Activated T-cell treated with anti-CD3 and anti-CD28 coated beads, Interleukin-2, amount 50 U/mL, for 24 hours (primary cell): ENCODE measurements around the gene RARA.
"Not testable (repeated sequence)": the region's sequence is repeated elsewhere in the genome, so short reads cannot be mapped to it uniquely, and the experiment has no call there.

Source experiments
- DNase-seq: peaks from one replicate; pipeline ENCODE4 v3.0.0-alpha.2; 2020
- H3K27ac Mint-ChIP-seq: 2 replicates; pipeline ENCODE4 v1.8.0; 2020; ENCODE audit warnings: mild to moderate bottlenecking, mixed read lengths
- H3K27me3 Mint-ChIP-seq: 2 replicates; pipeline ENCODE4 v1.8.0; 2020; ENCODE audit warnings: mixed read lengths
- H3K36me3 Mint-ChIP-seq: 2 replicates; pipeline ENCODE4 v1.8.0; 2020; ENCODE audit warnings: low read depth, mixed read lengths
- H3K4me1 Mint-ChIP-seq: 2 replicates; pipeline ENCODE4 v1.8.0; 2020; ENCODE audit warnings: low read depth, mixed read lengths
- H3K4me3 Mint-ChIP-seq: 2 replicates; pipeline ENCODE4 v1.8.0; 2020; ENCODE audit warnings: mild to moderate bottlenecking, moderate library complexity, mixed read lengths
- H3K9me3 Mint-ChIP-seq: 2 replicates; pipeline ENCODE4 v1.8.0; 2020; ENCODE audit warnings: mixed read lengths

RARA gene

DNA sequence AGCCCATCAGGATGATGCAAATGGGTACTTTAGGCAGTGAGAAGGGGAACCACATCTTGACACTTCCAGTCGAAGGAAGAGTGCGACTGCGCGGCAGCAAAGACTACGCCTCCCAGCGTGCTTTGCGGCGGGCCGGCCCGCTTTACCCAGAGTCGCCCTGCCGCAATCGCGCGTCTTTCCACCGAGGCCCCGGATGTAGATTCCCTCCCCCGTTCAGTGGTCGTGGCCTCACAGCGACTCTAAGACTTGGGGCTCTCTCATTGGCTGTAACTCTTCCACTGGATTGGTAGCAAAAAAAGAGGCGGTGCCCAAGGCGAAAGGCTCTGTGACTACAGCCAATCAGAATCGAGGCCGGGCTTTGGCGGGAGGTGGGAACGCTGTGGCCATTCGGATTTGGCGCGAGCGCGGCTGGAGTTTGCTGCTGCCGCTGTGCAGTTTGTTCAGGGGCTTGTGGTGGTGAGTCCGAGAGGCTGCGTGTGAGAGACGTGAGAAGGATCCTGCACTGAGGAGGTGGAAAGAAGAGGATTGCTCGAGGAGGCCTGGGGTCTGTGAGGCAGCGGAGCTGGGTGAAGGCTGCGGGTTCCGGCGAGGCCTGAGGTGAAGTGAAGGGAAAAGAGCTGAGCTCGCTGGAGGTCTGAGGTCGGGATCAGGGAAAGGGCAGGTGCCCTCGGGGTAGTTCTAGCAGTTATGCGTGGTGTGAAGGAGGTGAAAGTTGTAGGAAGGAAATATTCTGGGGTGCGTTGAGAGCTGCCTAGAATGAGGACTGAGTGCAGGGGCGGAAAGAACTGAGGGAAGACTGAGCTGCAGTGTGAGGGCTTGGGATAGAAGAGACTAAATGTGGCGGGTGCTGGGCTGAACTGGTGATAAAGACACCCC is 21.2 kb upstream of the RARA start, which contains the start of gene CDC6:
Gene CDC6 (plus strand): TSS at position 386 of the 876 bp plus-strand sequence. CDS start 1,542 bp downstream, outside the sequence.
- H3K4me3 Mint-ChIP-seq: peak within 1 kb of the TSS; percentile 95
- peaks cover 65% of the 10 kb centered on the region for H3K4me1 Mint-ChIP-seq

DNA sequence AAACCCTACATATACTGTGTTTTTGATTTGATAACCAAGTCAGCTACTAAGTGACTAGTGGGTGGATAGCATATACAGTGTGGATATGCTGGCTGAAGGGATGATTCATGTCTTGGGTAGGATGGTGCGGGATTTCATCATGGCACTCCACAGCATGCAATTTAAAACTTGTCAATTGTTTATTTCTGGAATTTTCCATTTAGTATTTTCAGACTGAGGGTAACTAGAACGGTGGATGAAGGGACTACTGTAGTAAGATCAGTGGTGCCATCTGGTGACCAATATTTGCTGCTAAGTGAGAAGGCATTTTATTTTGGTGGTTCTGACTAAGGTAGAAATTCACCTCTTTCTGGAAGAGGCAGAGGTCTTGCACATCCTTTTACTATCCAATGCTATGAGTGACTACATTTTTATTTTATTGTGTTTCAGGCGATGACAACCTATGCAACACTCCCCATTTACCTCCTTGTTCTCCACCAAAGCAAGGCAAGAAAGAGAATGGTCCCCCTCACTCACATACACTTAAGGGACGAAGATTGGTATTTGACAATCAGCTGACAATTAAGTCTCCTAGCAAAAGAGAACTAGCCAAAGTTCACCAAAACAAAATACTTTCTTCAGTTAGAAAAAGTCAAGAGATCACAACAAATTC is 18.2 kb upstream of the RARA start:
- H3K27ac Mint-ChIP-seq: peak overlapping the region; percentile 63
- H3K36me3 Mint-ChIP-seq: peaks cover 77% of the 10 kb centered on the region
- H3K4me3 Mint-ChIP-seq: peak overlapping the region; percentile 95
- H3K27me3 Mint-ChIP-seq: no peaks in the 10 kb centered on the region
- no peaks in the 10 kb centered on the region for H3K9me3 Mint-ChIP-seq
- H3K4me1 Mint-ChIP-seq: peaks cover 59% of the 10 kb centered on the region
- DNase-seq: no peak

More for the DNA sequence above, 21.2 kb upstream of the RARA start, which contains the start of gene CDC6:
- no peaks in the 10 kb centered on the region for H3K9me3 Mint-ChIP-seq
- H3K27me3 Mint-ChIP-seq: no peaks in the 10 kb centered on the region
- peak within 1 kb of the TSS; percentile 99 for H3K27ac Mint-ChIP-seq
- peak; percentile 97 for DNase-seq
- peaks cover 49% of the 10 kb centered on the region for H3K36me3 Mint-ChIP-seq

DNA sequence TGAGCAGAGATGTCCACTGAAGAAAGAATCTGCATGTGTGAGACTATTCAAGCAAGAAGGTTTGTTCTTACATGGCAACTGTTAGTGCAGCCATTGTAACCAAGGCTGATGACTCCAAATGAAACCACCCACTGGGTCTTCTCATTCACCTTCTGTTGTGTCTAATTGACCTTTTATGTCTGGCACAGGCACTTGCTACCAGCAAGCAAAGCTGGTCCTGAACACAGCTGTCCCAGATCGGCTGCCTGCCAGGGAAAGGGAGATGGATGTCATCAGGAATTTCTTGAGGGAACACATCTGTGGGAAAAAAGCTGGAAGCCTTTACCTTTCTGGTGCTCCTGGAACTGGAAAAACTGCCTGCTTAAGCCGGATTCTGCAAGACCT is 17.7 kb upstream of the RARA start:
- H3K36me3 Mint-ChIP-seq: peaks cover 82% of the 10 kb centered on the region
- H3K4me1 Mint-ChIP-seq: peaks cover 61% of the 10 kb centered on the region
- peak overlapping the region; percentile 63 for H3K27ac Mint-ChIP-seq
- H3K27me3 Mint-ChIP-seq: no peaks in the 10 kb centered on the region
- peak overlapping the region; percentile 95 for H3K4me3 Mint-ChIP-seq
- no peak for DNase-seq
- H3K9me3 Mint-ChIP-seq: no peaks in the 10 kb centered on the region

DNA sequence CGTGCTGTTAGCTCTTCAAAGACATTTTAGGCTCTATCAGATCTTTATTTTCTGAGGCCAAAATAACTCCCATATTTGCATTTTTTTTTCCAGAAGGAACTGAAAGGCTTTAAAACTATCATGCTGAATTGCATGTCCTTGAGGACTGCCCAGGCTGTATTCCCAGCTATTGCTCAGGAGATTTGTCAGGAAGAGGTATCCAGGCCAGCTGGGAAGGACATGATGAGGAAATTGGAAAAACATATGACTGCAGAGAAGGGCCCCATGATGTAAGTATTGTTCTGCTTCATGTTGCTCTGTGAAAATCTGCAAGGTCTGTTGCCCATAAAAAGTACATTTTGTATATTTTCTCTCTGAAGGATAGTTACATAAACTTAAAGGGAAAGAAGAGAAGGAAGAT is 15.6 kb upstream of the RARA start:
- Mint-ChIP-seq H3K27ac (no peak overlapping the region), H3K4me1 (peaks cover 49% of the 10 kb centered on the region), H3K27me3 (no peaks in the 10 kb centered on the region), H3K4me3 (no peak overlapping the region), H3K9me3 (no peaks in the 10 kb centered on the region), H3K36me3 (peaks cover 96% of the 10 kb centered on the region)
- DNase-seq: no peak

DNA sequence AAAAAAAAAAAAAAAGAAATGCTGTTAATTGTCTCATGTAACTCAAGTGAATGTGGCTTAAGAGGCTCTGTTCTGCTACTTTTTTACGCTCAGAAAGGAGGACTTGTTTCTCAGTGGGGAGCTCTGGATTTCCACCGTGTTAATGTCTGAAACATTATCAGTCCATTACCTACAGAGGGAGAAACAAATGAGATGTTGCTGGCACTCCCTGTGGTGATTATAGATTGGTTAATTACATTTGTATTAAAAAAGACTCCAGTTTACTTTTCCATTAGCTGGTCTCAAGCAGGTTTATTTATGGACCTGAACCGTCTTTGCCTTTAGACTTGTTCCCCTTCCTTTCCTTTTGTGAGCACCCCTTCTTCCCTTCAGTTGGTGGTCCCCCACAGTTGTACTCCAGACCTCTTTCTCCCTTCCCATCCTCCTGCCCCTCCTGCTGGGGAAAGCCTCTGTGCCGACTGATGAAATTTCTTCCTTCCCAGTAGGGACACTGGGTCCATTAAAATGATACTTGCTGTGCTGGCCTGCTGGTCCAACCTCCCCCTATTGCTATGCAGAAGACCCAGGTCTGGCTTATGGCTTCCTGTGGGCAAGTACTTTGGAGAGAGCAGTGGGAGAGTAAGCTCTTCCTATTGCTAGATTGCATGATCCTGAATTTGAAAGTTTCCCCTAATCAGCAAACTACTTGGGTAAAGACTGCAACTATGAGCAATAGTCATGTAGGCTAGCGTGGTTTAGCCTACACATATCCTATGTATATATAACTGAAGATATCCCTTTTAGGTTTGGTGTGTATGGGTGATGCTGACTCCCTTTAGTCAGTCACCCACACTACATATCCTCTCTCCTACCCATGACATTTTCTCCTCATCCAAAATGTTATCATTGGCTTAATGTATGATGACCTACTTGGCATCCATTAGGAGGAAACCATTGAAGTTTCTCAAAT is 13.2 kb upstream of the RARA start:
- Mint-ChIP-seq H3K4me3 (no peak overlapping the region), H3K4me1 (peaks cover 32% of the 10 kb centered on the region), H3K9me3 (no peaks in the 10 kb centered on the region), H3K27ac (peak overlapping the region; percentile 31), H3K36me3 (peaks cover 97% of the 10 kb centered on the region), H3K27me3 (no peaks in the 10 kb centered on the region)
- no peak for DNase-seq

DNA sequence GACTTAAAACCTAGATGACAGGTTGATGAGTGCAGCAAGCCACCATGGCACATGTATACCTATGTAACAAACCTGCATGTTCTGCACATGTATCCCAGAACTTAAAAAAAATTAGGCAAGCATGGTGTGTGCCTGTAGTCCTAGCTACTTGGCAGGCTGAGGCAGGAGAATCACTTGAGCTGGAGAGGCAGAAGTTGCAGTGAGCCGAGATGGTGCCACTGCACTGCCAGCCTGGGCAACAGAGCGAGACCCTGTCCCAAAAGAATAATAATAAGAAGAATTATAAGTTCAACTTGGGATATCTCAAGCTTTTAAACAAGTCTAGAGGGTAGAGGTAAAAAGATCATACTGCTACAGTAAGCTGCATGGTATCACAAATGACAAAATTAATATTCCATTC is 11.5 kb upstream of the RARA start:
- Mint-ChIP-seq H3K9me3 (no peaks in the 10 kb centered on the region), H3K36me3 (peaks cover 100% of the 10 kb centered on the region), H3K27ac (no peak overlapping the region), H3K4me1 (peaks cover 25% of the 10 kb centered on the region), H3K4me3 (no peak overlapping the region), H3K27me3 (no peaks in the 10 kb centered on the region)
- no peak for DNase-seq

DNA sequence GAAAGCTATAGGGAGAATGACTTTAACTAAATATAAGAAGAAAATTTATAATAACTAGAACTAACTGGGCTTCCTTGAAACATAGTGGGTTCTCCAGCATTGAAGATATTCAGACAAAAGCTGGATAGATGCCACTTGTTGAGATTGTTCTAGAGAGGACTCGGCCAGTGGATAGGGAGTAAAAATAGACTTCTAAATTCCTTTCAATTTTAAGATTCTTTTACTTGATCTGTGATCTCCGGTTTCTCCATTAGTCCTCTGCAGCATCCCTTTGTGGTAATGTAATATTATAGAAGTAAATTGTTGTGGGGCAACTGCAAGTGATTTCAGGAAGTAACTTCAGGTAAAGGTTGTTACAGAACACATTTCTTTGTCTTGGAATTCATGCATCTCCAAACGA is 10.3 kb upstream of the RARA start:
- Mint-ChIP-seq H3K27ac (no peak overlapping the region), H3K36me3 (peaks cover 100% of the 10 kb centered on the region), H3K4me1 (peaks cover 32% of the 10 kb centered on the region), H3K27me3 (no peaks in the 10 kb centered on the region), H3K9me3 (no peaks in the 10 kb centered on the region), H3K4me3 (no peak overlapping the region)
- DNase-seq: no peak

DNA sequence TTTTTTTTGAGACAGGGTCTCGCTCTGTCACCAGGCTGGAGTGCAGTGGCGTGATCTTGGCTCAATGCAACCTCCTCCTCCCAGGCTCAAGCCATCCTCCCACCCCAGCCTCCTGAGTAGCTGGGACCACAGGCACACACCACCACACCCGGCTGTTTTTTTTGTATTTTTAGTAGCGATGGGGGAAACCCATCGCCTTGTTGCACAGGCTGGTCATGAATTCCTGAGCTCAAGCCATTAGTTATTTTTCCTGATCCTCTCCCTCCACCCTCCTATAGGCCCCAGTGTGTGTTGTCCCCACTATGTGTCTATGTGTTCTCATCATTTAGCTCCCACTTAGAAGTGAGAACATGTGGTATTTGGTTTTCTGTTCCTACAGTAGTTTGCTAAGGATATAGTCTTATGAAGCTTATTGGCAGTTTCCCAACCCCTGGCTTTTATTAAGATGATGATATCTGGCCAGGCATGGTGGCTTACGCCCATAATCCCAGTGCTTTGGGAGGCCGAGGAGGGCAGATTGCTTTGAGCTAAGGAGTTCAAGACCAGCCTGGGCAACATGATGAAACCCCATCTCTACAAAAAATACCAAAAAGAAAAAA is 9.7 kb upstream of the RARA start:
- Mint-ChIP-seq H3K36me3 (peaks cover 100% of the 10 kb centered on the region), H3K4me1 (peaks cover 32% of the 10 kb centered on the region)
- not testable (repeated sequence) for H3K9me3 Mint-ChIP-seq, H3K4me3 Mint-ChIP-seq, H3K27me3 Mint-ChIP-seq, DNase-seq, H3K27ac Mint-ChIP-seq

DNA sequence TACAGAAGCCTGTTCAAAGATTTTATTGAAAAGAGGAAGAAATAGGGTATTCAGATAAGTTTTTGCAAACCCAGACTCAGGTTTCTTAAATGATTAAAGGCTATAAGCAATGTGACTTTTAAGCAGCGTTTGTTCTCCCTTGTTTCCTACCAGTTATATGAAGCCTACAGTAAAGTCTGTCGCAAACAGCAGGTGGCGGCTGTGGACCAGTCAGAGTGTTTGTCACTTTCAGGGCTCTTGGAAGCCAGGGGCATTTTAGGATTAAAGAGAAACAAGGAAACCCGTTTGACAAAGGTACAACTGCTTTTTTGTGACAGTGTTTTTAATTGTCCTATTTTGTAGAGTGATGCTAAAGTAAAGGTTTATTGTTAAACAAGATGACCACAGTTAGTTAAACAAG is 7.7 kb upstream of the RARA start:
- H3K4me3 Mint-ChIP-seq: no peak overlapping the region
- H3K36me3 Mint-ChIP-seq: peaks cover 93% of the 10 kb centered on the region
- H3K9me3 Mint-ChIP-seq: no peaks in the 10 kb centered on the region
- no peak for DNase-seq
- peaks cover 23% of the 10 kb centered on the region for H3K4me1 Mint-ChIP-seq
- H3K27ac Mint-ChIP-seq: no peak overlapping the region
- no peaks in the 10 kb centered on the region for H3K27me3 Mint-ChIP-seq

DNA sequence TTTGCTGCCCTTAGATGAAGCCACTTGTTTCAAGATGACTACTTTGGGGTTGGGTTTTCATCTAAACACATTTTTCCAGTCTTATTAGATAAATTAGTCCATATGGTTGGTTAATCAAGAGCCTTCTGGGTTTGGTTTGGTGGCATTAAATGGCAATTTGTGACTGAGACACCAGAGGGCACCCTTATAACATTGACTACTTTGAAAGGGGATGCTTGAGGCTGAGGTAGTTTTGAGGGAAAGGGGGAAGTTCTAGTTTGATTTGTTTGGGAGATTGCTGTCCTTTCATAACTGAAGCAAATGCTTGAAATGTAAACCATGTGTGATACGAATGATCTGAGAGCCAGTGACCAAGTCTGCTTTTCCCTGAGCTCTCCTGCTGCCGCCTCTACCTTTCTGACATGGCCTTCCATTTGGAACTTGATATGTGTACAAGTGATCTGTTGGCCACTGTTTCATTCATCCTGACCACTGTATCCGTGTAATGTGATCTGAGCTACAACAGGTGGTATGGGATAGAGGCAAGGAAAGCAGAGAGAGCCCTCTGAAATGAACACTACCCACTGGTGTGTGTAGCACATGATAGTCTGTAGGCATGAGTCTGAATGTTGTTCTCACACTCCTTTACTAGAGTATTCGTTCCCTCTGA is 5.8 kb upstream of the RARA start:
- Mint-ChIP-seq H3K27ac (peak overlapping the region; percentile 19), H3K27me3 (no peaks in the 10 kb centered on the region), H3K9me3 (no peaks in the 10 kb centered on the region), H3K4me3 (no peak overlapping the region), H3K36me3 (peaks cover 77% of the 10 kb centered on the region), H3K4me1 (peaks cover 20% of the 10 kb centered on the region)
- DNase-seq: no peak

DNA sequence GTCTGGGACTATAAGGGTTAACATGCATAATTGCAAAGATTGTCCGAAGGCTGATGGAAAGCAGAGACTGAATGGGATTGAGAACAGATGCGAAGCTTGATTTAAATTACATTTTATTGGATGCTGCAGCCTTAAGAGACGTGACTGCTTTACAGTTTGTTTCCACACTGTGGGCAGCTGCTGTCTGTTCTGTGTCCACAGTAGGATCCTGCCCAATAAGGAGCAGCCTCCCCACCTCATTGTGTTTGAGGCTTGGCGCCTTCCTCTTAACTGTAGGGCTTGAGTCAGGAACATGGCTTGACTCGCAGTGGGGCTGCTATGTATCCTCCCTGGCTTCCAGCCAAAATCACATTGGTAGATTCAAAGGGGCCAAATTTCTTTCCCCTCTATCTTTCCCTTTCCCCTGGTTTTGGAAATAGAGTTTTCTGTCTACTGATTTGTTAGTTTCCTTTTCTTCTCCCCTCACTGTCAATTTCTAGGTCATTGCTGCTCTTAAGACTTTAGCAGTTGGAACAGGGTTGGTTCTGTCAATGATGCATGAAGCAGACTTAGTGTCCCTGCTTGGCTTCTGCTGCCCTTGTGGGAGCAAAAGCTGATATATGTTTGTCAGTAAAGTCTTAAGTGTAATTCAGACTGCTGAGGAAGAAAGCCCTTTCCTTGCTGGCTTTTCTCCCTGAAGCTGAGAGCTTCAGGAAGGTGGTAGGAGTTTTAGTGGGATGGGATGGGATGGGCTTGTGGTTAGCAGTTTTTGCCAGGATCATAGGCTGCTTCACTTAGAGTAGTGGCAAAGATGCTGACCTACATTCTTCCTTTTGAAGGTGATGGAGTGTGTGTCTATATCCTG is 5.0 kb upstream of the RARA start:
- Mint-ChIP-seq H3K27me3 (no peaks in the 10 kb centered on the region), H3K9me3 (no peaks in the 10 kb centered on the region), H3K36me3 (peaks cover 69% of the 10 kb centered on the region), H3K4me3 (no peak overlapping the region), H3K27ac (peak overlapping the region; percentile 19), H3K4me1 (peaks cover 20% of the 10 kb centered on the region)
- no peak for DNase-seq

DNA sequence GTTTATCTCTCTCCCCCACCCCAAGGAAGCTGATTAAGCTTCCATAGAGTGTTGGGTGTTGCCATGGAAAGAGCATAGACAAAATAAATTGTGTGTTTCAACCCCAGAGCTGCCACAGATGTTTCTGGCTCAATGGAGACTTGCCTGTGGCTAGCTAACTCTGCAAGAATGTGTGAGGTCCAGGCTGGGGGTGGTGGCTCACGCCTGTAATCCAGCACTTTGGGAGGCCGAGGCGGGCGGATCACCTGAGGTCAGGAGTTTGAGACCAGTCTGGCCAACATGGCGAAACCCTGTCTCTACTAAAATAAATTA is 4.5 kb upstream of the RARA start:
- H3K9me3 Mint-ChIP-seq, DNase-seq, H3K27me3 Mint-ChIP-seq, H3K4me3 Mint-ChIP-seq, H3K27ac Mint-ChIP-seq: not testable (repeated sequence)
- Mint-ChIP-seq H3K36me3 (peaks cover 63% of the 10 kb centered on the region), H3K4me1 (peaks cover 20% of the 10 kb centered on the region)

DNA sequence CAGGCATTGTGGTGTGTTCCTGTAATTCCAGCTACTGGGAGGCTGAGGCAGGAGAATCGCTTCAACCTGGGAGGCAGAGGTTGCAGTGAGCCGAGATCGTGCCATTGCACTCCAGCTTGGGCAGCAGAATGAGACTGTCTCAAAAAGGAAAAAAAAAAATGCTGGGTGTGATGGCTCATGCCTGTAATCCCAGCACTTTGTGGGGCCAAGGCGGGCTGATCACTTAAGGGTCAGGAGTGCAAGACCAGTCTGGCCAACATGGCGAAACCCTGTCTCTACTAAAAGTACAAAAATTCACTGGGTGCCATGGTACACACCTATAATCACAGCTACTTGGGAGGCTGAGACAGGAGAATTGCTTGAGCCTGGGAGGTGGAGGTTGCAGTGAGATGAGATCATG is 4.1 kb upstream of the RARA start:
- H3K27me3 Mint-ChIP-seq, H3K4me3 Mint-ChIP-seq, H3K27ac Mint-ChIP-seq, DNase-seq, H3K9me3 Mint-ChIP-seq: not testable (repeated sequence)
- peaks cover 20% of the 10 kb centered on the region for H3K4me1 Mint-ChIP-seq
- H3K36me3 Mint-ChIP-seq: peaks cover 59% of the 10 kb centered on the region
